Measurements from ENCODE around the gene RNF32. TPM values are rescaled to one million over a fixed set of nuclear protein-coding genes. Genes with fewer than 3 reads are reported as not detected.
A peak's percentile ranks its signal among the peaks of the same experiment; 100 is the strongest.

Gene RNF32
- total RNA-seq = 1 to 10 TPM; 1.1 to 3.0 (median 2.0) TPM

GRCh38 chr7:156640257-156640948 is at the start of gene RNF32:
Gene RNF32, plus strand, starts transcription at chr7:156640774. Its CDS starts 3,104 bp downstream, at chr7:156643878.
- H3K4me3 ChIP-seq = peak within 1 kb of the TSS; percentile 50 to 92 (median 84)
- peak within 1 kb of the TSS; percentile 85 to 91 (median 86) for H3K27ac ChIP-seq
- H3K4me1 ChIP-seq = peaks cover 0 to 18% (median 8%) of the 10 kb centered on the region in 4 donors
- DNase-seq = peak; percentile 98
- no peaks in the 10 kb centered on the region for H3K27me3 ChIP-seq
- intact Hi-C loops (cut with DNase I; ENCODE audit: low total_unique reads) (no loop called here), in situ Hi-C loops (cut with MboI; ENCODE audit: low pct_ligation_motif_present in 1 of 4, low pct_unique_long_range_greater_than_20kb in 1 of 4, low sequenced_read_pairs in 3 of 4) (no loop called here)
- no peaks in the 10 kb centered on the region for H3K9me3 ChIP-seq
- H3K36me3 ChIP-seq = no peaks in the 10 kb centered on the region
- no peak for TF ChIP-seq EP300 (IDR thresholded peaks at IDR 0.05; ENCODE audit: low read depth)
- peak; percentile 76 for TF ChIP-seq POLR2A (IDR thresholded peaks at IDR 0.05)
- TF ChIP-seq POLR2AphosphoS5 (IDR thresholded peaks at IDR 0.05) = peak in 2 of 3 donors; percentile 80 to 93
- WGBS, 2 donors (ENCODE audit: low coverage in 1 of 2) = 2% methylated on average over 58 of the region's 85 CpGs; no CpG with 5 or more reads in 1 of the 2 donors

- H3K4me3 ChIP-seq = no peak overlapping the region
- H3K9me3 ChIP-seq = peaks cover 2 to 5% of the 10 kb centered on the region in 2 donors
- no peak overlapping the region for H3K27ac ChIP-seq
- H3K4me1 ChIP-seq = peaks cover 0 to 9% (median 0%) of the 10 kb centered on the region in 4 donors
- H3K27me3 ChIP-seq = no peaks in the 10 kb centered on the region
- TF ChIP-seq POLR2A (IDR thresholded peaks at IDR 0.05) (no peak), CTCF (IDR thresholded peaks at IDR 0.05) (no peak), POLR2AphosphoS5 (IDR thresholded peaks at IDR 0.05) (no peak), EP300 (IDR thresholded peaks at IDR 0.05; ENCODE audit: low read depth) (no peak)
- no peaks in the 10 kb centered on the region for H3K36me3 ChIP-seq
- WGBS, 2 donors (ENCODE audit: low coverage in 1 of 2) = 81 to 86% methylated on average over 2 to 4 of the region's 4 CpGs
- intact Hi-C loops (cut with DNase I; ENCODE audit: low total_unique reads) (no loop called here), in situ Hi-C loops (cut with MboI; ENCODE audit: low pct_ligation_motif_present in 1 of 4, low pct_unique_long_range_greater_than_20kb in 1 of 4, low sequenced_read_pairs in 3 of 4) (no loop called here)
- DNase-seq = no peak
Observed at GRCh38 chr7:156592155-156592884, 48.3 kb upstream of the RNF32 start.

GRCh38 chr7:156594283-156595080 is 46.1 kb upstream of the RNF32 start:
- Histone ChIP-seq H3K9me3 (peaks cover 2 to 5% of the 10 kb centered on the region in 2 donors), H3K4me3 (no peak overlapping the region), H3K36me3 (no peaks in the 10 kb centered on the region), H3K27me3 (no peaks in the 10 kb centered on the region), H3K4me1 (peaks cover 0 to 9% (median 0%) of the 10 kb centered on the region in 4 donors), H3K27ac (no peak overlapping the region)
- no peak for DNase-seq
- WGBS, 2 donors (ENCODE audit: low coverage in 1 of 2) = 86 to 100% methylated on average over 1 to 6 of the region's 6 CpGs
- intact Hi-C loops (cut with DNase I; ENCODE audit: low total_unique reads) = no loop called here
- no peak for TF ChIP-seq POLR2A (IDR thresholded peaks at IDR 0.05)
- no peak for TF ChIP-seq CTCF (IDR thresholded peaks at IDR 0.05)
- TF ChIP-seq EP300 (IDR thresholded peaks at IDR 0.05; ENCODE audit: low read depth) = no peak
- no peak for TF ChIP-seq POLR2AphosphoS5 (IDR thresholded peaks at IDR 0.05)
- in situ Hi-C loops (cut with MboI; ENCODE audit: low pct_ligation_motif_present in 1 of 4, low pct_unique_long_range_greater_than_20kb in 1 of 4, low sequenced_read_pairs in 3 of 4) = no loop called here

DNA sequence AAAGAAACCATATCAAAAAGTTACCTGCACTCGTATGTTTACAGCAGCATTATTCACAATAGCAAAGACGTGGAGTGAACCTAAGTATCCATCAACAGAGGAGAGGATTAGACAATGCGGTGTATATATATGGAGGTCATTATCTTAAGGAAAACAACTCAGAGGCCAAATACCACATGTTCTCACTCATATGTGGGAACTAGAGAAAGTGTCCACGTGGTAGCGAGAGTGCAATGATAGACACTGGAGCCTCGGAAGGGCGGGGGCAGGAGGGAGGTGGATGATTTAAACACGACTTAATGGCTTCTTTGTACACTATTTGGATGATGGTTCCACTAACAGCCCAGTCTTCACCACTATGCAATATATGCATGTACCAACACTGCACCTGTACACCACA is 40.1 kb upstream of the RNF32 start:
- H3K4me1 ChIP-seq = peaks cover 5 to 26% (median 17%) of the 10 kb centered on the region in 4 donors
- intact Hi-C loops (cut with DNase I; ENCODE audit: low total_unique reads) (no loop called here), in situ Hi-C loops (cut with MboI; ENCODE audit: low pct_ligation_motif_present in 1 of 4, low pct_unique_long_range_greater_than_20kb in 1 of 4, low sequenced_read_pairs in 3 of 4) (no loop called here)
- H3K27ac ChIP-seq = no peak overlapping the region
- H3K36me3 ChIP-seq = no peaks in the 10 kb centered on the region
- H3K4me3 ChIP-seq = no peak overlapping the region
- TF ChIP-seq EP300 (IDR thresholded peaks at IDR 0.05; ENCODE audit: low read depth) = no peak
- TF ChIP-seq POLR2A (IDR thresholded peaks at IDR 0.05) = no peak
- no peak for TF ChIP-seq CTCF (IDR thresholded peaks at IDR 0.05)
- no peak for TF ChIP-seq POLR2AphosphoS5 (IDR thresholded peaks at IDR 0.05)
- DNase-seq = no peak
- no peaks in the 10 kb centered on the region for H3K27me3 ChIP-seq
- H3K9me3 ChIP-seq = no peaks in the 10 kb centered on the region
- WGBS, 2 donors (ENCODE audit: low coverage in 1 of 2) = 81 to 100% methylated on average over 2 to 8 of the region's 8 CpGs
